ENCODE measurements around the gene KIAA1671.

The KIAA1671 gene

DNA sequence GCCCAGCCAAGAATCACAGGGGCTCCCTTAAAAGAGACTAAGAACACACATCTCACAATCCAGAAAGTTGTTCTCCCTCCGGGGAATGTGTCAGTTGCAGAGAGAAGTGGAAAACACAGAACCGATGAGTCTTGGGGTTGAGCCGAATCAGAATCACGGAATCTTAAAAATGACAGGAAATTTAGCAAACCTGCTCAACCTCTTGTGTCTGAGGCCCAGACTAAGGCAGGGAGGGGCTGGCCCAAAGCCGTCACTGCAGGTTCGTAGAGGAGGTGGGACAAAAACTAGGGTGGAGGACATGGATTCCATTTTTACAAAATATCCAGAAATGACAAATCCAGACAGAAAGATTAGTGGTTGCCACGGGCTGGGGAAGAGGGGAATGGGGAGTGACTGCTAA is 63.8 kb downstream of the KIAA1671 start:
- DNase-seq: no peak

DNA sequence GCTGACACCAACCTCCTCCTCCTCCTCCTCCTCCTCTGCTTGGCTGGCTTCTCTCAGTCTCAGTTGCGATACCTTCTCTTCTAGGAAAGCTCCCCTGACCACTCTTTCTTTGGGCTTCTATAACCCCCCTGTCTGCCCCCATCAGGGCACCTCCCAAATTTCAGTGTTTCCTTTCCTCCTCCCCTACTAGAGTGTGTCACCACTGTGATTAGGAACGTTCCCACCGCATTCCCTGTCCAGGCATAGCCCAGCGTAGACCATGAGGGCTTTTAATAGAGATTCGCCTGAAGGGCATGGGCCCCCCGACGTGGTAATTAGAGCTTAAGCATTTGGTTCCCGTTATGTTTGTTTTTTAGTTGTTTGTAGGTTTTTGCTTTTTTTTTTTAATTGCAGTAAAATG is 65.5 kb downstream of the KIAA1671 start:
- DNase-seq: no peak

DNA sequence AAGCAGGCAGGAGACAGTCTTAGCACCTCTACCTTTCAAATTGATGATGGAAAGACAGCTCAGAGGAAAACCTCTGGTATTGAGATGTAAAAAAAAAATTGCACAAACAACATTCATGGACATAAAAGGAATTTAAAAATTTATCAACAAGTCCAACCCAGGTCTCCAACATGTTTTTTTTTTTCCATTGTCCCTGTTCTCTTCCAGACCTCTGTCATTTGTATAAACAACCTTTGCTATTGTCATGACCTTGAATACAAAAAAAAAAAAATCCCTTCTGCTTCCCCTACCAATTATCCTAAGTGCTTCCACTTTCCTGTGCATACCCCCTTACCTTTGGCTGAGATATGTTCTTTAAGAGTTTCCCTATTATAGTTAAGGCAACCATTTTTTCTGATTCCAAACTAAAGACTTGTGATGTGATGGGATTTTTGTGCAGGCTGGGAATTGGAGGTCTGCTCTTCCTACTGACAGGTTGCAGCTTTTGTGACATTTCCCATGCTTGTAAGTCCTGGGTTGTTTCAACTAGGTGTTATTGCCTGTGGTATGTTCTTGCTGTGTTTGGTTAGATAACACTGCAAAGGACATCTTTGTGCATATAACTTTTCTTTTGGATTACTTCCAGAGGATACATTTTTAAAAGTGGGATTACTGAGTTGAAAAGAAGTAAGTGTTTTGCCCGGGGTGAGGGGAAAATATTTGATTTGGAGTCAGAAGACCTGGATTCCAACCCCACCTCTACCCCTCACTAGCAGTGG is 67.1 kb downstream of the KIAA1671 start:
- DNase-seq: no peak

DNA sequence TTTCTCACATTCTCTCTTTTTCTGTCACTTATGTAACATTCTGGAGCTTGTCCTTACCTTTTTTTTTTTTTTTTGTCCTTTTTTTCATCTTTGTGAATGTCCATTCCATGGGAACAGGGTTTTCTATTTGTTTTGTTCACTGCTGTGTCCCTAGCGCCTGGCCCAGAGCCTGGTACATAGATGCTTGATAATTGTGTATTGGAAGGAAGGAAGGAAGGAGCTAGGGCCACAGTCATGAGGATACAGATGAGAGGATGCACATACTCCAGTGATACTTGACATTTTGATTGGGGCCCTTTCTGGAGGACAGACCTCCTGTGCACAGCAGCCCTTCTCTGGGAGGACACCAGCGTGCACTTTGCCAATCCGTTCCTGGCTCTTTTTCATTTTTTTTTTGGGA is 68.9 kb downstream of the KIAA1671 start:
- DNase-seq: no peak

DNA sequence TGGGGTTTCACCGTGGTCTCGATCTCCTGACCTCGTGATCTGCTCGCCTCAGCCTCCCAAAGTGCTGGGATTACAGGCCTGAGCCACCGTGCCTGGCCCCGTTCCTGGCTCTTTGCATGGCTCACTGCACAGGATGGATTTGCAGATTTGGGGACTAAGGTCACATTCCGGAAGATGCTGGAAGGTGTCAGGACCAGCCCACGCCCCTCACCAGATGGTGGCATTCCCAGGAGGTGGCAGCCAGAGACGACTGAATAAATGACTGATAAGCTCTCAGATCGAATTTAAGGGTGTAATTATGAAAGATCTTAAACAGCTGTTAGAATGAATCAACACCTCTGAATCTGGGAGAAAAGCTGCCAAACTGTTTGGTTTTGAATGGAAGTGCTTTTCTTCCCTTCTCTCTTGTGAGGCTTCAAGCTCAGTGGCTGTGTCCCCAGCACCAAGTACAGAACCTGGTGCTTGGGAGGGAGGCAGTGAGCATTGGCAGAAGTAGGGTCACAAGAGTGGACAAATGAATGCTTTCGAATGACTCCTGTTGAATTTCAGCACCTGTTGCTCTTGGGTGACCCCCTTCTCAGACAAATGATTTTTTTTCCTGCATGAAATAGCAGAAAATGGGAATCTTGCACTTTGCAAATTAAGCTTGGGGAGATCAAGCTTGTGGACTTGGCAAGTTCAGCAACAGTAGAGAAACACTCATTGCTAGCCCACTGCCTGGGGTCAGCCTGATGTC is 69.6 kb downstream of the KIAA1671 start:
- DNase-seq: no peak

- no peak for DNase-seq
Observed at GRCh38 chr22:25023879-25024278, 71.4 kb downstream of the KIAA1671 start.

GRCh38 chr22:25024895-25025294 is 72.4 kb downstream of the KIAA1671 start:
- DNase-seq: no peak

- no peak for DNase-seq
Observed at GRCh38 chr22:25025491-25026400, 73.2 kb downstream of the KIAA1671 start.

GRCh38 chr22:25027043-25027906 is 74.8 kb downstream of the KIAA1671 start:
- no peak for DNase-seq

DNA sequence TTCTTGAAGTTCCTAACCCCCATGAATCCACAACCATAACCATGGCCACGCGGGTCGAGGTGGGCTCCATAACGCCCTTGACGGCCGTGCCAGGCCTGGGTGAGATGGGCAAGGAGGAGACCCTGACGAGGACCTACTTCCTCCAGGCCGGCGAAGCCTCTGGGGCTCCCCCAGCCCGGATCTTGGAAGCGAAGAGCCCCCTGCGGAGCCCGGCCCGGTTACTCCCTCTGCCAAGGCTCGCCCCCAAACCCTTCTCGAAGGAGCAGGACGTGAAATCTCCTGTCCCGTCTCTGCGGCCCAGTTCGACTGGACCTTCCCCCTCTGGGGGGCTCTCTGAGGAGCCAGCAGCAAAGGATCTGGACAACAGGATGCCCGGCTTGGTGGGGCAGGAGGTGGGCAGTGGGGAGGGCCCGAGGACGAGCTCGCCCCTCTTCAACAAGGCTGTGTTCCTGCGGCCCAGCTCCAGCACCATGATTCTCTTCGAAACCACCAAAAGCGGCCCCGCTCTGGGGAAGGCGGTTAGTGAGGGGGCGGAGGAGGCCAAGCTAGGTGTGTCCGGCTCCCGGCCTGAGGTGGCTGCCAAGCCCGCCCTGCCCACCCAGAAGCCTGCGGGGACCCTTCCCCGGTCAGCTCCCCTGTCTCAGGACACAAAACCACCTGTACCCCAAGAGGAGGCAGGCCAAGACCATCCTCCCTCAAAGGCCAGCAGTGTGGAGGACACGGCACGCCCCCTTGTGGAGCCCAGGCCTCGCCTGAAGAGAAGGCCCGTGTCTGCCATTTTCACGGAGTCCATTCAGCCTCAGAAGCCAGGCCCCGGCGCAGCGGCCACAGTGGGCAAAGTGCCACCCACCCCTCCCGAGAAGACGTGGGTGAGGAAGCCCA is 75.7 kb downstream of the KIAA1671 start:
- no peak for DNase-seq

GRCh38 chr22:25028841-25029141 is 76.3 kb downstream of the KIAA1671 start:
- no peak for DNase-seq

DNA sequence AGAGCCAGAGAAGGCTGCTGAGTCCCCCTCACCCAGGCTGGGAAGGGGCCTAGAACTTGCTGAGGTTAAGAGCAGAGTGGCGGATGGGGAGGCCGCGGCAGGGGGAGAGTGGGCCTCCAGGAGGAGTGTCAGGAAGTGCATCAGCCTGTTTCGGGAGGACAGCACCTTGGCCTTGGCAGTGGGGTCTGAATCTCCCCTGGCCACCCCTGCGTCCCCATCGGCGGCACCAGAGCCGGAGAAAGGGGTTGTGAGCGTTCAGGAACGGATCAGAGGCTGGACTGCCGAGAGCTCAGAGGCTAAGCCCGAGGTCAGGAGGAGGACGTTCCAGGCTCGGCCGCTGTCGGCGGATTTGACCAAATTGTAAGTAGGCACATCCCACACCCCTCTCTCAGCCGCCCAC is 76.7 kb downstream of the KIAA1671 start:
- no peak for DNase-seq

- no peak for DNase-seq
Observed at GRCh38 chr22:25030636-25031035, 78.1 kb downstream of the KIAA1671 start.

- DNase-seq: no peak
Observed at GRCh38 chr22:25032066-25032465, 79.5 kb downstream of the KIAA1671 start.

- no peak for DNase-seq
Observed at GRCh38 chr22:25035715-25036114, 83.2 kb downstream of the KIAA1671 start.

DNA sequence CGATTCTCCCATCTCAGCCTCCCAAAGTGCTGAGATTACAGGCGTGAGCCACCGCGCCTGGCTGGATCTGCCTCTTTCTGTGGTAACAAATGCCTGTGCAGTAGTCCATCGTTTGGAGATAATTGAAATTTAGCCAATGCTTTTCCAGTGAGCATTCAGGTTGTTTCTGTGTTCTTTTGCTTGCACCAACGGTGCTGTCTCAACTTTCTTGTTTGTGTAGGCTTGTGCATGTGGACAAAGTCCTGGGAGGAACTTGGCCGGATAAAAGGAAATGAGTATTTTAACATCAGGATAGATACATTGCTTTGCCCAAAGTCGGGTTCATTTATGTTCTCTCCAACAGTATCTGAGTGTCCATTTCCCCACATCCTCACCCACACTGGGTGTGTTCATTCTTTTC is 85.7 kb downstream of the KIAA1671 start:
- no peak for DNase-seq

GRCh38 chr22:25038771-25039170 is 86.3 kb downstream of the KIAA1671 start:
- DNase-seq: no peak

DNA sequence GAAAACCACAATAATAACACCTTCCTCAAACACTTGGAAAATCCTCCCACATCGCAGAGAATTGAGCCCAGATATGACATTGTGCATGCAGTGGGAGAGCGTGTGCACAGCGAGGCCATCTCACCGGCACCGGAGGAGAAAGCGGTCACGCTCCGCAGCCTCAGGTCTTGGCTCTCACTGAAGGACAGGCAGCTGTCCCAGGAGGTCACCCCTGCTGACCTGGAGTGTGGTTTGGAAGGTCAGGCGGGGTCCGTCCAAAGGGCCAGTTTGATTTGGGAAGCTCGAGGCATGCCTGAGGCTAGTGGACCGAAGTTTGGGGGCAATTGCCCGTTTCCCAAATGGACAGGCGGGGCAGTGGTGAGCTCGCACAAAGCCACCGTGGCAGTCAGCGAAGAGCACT is 86.7 kb downstream of the KIAA1671 start:
- no peak for DNase-seq

GRCh38 chr22:25039754-25040153 is 87.2 kb downstream of the KIAA1671 start:
- DNase-seq: no peak

GRCh38 chr22:25045159-25045558 is 92.6 kb downstream of the KIAA1671 start:
- DNase-seq: no peak

GRCh38 chr22:25048071-25048470 is 95.6 kb downstream of the KIAA1671 start:
- no peak for DNase-seq
